Loucy (cell line): ENCODE measurements around the gene SPAG9.

Experiments used
- CTCF ChIP-seq: fragments of 200-600 bp; sonication (generic); conservative IDR thresholded peaks from 2 replicates; pipeline ENCODE4 v1.5.1; 2014; ENCODE audit warnings: mild to moderate bottlenecking, antibody characterized with exemption, low read length
- EZH2phosphoT487 ChIP-seq: fragments of 200-600 bp; IDR thresholded peaks from 2 replicates; pipeline ENCODE4 v1.6.1; 2018; ENCODE audit warnings: antibody characterized with exemption, mild to moderate bottlenecking, moderate library complexity, borderline replicate concordance

DNA sequence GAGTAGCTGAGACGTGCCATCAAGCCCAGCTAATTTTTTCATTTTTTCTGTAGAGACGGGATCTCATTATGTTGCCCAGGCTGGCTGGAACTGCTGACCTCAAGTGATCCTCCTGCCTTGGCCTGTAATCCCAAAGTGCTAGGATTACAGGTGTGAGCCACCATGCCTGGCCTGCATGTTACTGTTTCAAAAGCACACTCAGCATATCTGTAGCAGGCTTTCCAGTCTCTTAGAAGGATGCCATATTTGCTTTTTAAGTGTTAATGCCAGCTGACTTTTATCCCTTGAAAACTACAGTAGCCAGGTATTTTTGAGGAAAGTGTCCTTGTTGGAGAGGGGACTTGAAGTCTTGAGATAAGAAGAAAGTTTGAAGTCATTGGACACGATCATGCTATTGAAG is 15.3 kb upstream of the SPAG9 start:
- no peak for TF ChIP-seq CTCF
- TF ChIP-seq EZH2phosphoT487, result no peak
